ENCODE measurements around the gene ZFAND3. TPM values are rescaled to one million over a fixed set of nuclear protein-coding genes. Genes with fewer than 3 reads are reported as not detected.

The ZFAND3 gene
- polyA plus RNA-seq, 3 donors = 149 to 158 (median 150) TPM

GRCh38 chr6:38159596-38159995 lies 340.1 kb downstream of the ZFAND3 start:
- no peak for DNase-seq (ENCODE audit: extremely low read depth in 1 of 11, low read depth in 9 of 11, low spot score in 4 of 11)

DNA sequence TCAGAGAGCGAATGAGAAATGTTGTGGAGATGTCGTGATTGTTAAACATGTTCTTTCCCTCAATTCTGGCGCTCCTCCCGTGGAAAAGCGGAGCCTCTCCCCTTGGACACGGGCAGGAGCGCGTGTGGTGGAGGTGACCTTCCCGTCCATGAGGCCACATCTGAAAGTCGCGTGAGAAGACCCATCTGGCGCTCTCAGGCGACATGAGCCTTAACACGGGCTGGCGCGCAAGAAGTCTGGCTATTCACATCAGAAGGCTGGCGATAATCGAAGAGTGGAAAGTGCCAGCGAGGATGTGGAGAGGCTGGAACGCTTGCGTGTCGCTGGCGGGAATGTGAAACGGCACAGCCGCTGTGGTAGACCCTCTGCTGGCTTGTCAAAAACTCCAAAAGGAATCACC lies 341.3 kb downstream of the ZFAND3 start:
- DNase-seq (ENCODE audit: extremely low read depth in 1 of 11, low read depth in 9 of 11, low spot score in 4 of 11) = no peak

DNA sequence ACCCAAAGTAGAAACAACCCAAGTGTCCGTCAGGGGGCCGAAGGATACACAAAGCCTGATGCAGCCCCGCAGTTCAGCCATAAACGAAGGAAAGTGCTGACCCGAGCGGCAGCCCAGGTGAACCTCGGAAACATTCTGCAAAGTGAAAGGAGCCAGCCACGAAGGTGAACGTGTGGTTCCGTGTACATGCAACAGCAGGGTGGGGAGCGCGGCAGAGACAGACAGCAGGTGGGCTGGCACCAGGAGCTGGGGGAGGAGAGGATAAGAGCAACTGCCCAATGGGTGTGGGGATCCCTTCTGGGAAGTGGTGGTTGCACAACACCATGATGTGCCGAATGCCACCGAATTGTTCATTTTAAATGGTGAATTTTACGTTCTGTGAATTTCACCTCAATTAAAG lies 341.8 kb downstream of the ZFAND3 start:
- DNase-seq (ENCODE audit: extremely low read depth in 1 of 11, low read depth in 9 of 11, low spot score in 4 of 11) = no peak

DNA sequence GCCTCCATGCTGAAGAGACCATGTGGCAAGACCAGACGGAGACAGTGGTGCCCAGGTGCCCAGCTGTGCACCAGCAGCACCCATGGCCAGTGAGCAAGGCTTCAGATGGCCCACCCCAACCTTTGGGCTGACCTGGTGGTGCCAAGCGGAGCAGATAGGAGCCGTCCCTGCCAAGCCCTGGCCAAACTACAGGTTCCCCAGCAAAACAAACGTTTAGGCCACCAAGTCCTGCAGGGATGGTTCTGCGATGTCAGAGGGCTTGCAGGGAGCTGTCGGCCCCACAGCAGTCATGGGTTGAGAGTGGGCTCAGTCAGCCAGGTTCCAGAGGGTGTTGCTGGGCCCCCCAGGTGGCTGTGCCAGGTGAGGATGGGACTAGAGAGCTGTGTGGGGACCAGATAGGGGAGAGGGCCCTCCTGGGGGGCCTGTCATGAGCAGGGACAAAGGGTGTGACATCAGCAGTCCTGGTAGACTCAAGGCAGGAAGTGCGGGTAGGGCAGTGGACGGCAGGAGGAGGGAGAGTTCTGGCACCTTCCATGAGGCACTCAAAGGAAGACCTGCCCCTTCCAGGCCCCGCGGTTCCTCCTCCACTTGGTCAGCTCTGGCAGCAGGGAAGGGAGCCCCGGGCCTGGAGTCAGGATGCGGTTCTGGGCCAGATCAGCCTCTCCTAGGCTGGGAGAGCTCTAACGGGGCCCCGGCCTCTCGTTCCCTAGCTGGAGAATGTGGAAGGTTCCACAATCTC lies 342.4 kb downstream of the ZFAND3 start:
- DNase-seq (ENCODE audit: extremely low read depth in 1 of 11, low read depth in 9 of 11, low spot score in 4 of 11) = no peak

GRCh38 chr6:38162493-38163185 lies 343.1 kb downstream of the ZFAND3 start:
- DNase-seq (ENCODE audit: extremely low read depth in 1 of 11, low read depth in 9 of 11, low spot score in 4 of 11) = no peak

- no peak for DNase-seq (ENCODE audit: extremely low read depth in 1 of 11, low read depth in 9 of 11, low spot score in 4 of 11)
These were observed 343.9 kb downstream of the ZFAND3 start for GRCh38 chr6:38163186-38164130.

DNA sequence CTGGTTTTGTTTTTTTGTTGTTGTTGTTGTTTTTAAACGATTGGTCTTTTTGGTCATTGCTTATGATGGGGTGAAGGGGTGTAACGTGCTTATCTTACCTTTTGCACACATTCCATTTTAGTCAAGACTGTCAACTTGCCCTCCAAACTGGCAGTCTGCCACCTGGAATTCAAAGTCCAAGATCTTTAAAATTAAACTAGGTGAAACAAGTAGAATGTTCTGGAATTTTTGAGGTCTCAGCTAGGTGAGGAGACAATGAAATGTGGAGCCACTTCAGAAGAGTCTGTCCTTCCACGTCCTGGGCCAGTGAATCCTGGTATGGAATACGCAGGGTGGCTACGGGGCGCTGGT lies 344.6 kb downstream of the ZFAND3 start:
- no peak for DNase-seq (ENCODE audit: extremely low read depth in 1 of 11, low read depth in 9 of 11, low spot score in 4 of 11)

DNA sequence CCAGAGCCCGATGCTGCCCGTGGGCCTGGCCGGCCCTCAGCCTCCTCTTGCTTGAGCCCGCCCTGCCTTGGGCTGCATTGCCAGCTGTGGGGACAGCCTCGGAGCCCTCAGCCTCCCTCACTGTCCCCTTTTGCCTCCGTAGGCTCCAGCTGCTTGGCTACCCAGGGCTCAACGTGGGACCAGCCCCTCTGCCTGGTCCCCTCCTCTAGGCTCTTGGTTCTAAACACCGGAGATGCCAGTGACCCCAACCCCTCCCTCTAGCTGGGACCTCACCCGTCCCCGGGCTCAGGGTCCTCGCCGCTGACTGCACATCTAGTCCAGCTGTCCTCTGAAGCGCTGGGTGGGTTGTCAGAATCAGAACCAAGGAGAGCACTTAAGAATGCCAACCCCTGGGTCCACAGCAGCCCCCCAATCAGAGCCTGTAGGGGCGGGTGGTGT lies 345.2 kb downstream of the ZFAND3 start:
- DNase-seq (ENCODE audit: extremely low read depth in 1 of 11, low read depth in 9 of 11, low spot score in 4 of 11) = no peak

DNA sequence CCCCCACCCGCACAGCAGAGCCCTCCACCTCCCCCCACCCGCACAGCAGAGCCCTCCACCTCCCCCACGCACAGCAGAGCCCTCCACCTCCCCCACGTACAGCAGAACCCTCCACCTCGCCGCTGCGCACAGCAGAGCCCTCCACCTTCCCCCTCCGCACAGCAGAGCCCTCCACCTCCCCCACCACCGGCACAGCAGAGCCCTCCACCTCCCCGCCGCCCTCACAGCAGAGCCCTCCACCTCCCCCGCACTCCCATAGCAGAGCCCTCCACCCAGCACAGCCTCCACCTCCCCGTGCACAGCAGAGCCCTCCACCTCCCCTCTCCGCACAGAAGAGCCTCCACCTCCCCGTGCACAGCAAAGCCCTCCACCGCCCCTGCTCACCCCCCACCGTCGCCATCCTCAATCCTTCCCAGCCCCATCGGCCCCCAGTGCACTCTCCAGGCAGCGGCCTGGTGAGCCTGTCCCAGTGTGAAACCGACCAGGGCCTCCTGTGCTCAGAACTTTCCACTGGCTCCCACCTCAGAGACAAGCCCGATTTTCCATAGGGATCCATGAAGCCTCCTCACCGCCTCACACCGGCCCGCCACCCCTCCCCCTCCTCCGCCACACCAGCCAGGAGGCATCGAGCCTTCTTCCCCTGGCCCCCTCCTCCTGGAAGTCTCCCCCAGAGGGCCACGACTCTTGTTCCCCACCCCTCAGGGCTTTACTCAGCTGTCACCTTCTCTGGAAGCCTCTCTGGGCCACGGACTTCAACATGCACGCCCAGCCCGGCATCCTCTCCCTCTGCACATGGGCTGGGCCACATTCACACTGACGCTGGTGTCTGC lies 347.1 kb downstream of the ZFAND3 start:
- no peak for DNase-seq (ENCODE audit: extremely low read depth in 1 of 11, low read depth in 9 of 11, low spot score in 4 of 11)

DNA sequence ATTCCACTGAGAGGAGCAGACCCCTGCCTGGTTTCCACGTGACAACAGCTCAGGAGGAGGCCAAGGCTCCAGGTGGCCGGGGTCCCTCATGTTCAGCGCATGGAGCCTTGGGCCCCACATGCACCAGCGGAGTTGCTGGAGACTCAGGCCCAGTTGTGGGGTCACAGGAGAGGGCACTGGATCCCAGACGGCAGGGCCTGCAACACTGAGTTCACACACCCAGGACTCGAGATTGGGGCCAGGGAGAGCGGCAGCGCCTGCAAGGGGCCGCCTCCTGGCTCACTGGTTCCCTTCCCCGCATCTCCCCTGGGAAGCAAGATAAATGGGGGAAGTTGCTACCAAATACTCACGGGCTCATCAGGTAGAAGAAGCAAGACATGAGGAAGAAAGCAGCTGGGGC lies 348.1 kb downstream of the ZFAND3 start:
- DNase-seq (ENCODE audit: extremely low read depth in 1 of 11, low read depth in 9 of 11, low spot score in 4 of 11) = no peak

DNA sequence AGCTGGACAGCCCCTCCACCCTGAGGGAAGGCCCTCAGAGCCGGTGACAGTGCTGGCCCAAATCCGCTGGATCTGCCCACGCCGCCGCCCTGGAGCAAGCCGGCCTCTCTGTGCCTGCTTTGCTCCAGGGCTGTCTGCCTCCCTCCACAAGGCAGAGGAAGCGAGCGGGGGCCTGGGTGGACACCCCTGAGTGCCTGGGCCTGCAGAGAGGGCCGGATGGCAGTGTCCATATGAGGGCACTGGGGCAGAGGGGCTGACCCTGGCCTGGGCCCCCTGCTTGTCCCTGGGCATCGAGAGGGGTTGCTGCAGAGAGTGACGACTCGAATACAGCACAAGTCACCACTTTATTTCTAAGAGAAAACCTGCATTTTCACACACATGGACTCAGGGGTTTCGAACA lies 348.6 kb downstream of the ZFAND3 start:
- no peak for DNase-seq (ENCODE audit: extremely low read depth in 1 of 11, low read depth in 9 of 11, low spot score in 4 of 11)

- no peak for DNase-seq (ENCODE audit: extremely low read depth in 1 of 11, low read depth in 9 of 11, low spot score in 4 of 11)
These were observed 349.2 kb downstream of the ZFAND3 start for GRCh38 chr6:38168699-38169098.

DNA sequence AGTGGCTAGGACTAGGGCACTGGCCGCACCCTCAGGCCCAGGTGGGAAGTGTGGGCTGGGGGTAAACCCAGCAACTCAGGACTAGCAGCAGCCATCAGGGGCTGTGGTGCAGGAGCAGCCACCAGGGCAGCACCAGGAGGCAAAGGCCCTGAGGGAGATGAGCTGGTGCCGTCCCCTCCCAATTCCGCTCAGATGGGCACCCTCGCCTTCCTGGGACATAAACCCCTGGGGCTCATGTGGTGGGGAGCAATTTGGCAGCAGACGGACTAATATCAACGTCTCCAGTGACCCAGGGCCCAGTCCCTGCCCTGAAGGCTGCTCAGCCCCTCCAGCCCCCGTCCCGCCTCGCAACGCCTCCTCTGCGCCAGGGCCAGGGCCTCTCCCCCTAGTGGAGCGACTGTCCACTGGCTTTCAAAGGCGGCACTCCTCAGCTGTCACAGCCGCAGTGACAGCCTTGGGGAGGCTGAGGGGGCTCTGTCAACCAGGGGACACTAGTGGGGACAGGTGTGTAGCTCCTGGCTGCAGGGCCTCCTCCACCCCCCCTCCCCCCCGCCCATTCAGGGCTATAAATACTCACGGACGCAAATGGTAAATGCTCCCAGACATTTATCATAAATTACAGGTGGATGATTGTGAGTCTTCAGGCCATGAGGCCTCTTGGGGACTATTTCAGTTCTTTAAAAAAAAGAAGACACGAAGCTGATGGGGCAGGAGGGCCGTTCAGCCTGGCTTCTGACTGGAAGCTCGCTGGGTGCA lies 349.9 kb downstream of the ZFAND3 start:
- no peak for DNase-seq (ENCODE audit: extremely low read depth in 1 of 11, low read depth in 9 of 11, low spot score in 4 of 11)

GRCh38 chr6:38169977-38170526 lies 350.5 kb downstream of the ZFAND3 start:
- DNase-seq (ENCODE audit: extremely low read depth in 1 of 11, low read depth in 9 of 11, low spot score in 4 of 11) = no peak

DNA sequence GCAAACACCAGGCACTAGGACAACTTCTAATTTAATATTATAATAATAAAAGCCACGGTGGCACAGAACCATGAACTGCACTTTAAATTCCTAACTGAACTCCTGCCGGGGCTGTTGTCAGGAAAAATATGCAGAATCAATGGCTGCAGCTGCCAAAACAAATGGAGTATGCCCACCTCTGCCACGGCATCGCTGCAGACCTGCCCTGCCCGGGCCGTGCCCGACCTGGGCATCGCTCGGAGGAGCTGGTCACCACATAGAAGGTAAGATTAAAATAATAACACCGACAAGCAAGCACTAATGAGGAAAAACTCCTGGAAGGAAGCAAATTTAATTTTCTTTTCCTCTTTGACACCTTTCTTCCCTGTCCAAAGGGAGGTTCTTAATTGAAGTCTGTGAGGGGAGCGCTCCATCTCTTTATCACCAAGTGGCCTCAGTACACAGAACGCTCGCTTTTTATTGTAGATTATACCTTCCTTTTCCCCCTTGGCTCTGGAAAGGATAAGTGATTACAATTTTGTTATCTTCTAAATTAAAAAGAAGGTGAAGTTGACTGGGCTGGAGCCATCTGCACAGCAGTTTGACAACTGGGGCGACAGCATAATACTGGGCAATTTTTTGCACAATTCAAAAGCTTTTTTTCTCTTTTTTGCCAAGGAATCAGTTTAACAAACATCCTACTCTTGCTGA lies 351.3 kb downstream of the ZFAND3 start:
- DNase-seq (ENCODE audit: extremely low read depth in 1 of 11, low read depth in 9 of 11, low spot score in 4 of 11) = no peak

- DNase-seq (ENCODE audit: extremely low read depth in 1 of 11, low read depth in 9 of 11, low spot score in 4 of 11) = no peak
These were observed 352.6 kb downstream of the ZFAND3 start for GRCh38 chr6:38171997-38172738.

Measured in renal cortex interstitium (tissue), 11 donors.